Measurements from ENCODE around the gene IRF1.

Gene IRF1

GRCh38 chr5:132433141-132433540, 57.4 kb downstream of the IRF1 start:
- DNase-seq = no peak
- TF ChIP-seq GATA1 (IDR thresholded peaks at IDR 0.05; ENCODE audit: low read depth, low read length) (no peak), POLR2A (IDR thresholded peaks at IDR 0.05; ENCODE audit: low read length) (no peak)

- TF ChIP-seq GATA1 (IDR thresholded peaks at IDR 0.05; ENCODE audit: low read depth, low read length) (no peak), POLR2A (IDR thresholded peaks at IDR 0.05; ENCODE audit: low read length) (no peak)
- no peak for DNase-seq
Observed at GRCh38 chr5:132431632-132432031, 58.9 kb downstream of the IRF1 start.

Data from erythroblast (primary cell).